HepG2 (cell line): ENCODE measurements around the gene C14orf93. TPM values are rescaled to one million over a fixed set of nuclear protein-coding genes. Genes with fewer than 3 reads are reported as not detected.

ENCODE experiments used
- ATAC-seq: fragments of 200-7000 bp; cut with Tn5 transposase; 3 replicates; pipeline ENCODE4 v1.9.1; 2020; ENCODE audit warnings: mild to moderate bottlenecking, moderate library complexity
- BruUV-seq: library from RNA; stranded (reverse); fragments of 400-500 nt; replicated peaks from 2 replicates; lab custom pipeline; 2021; lab: Mats Ljungman, UMichigan
- CTCF ChIA-PET: fragments of 300-600 bp; formaldehyde crosslinking; extraction: SDS; loops from one replicate; lab custom pipeline; 2021; ENCODE audit warnings: low total read pairs, inconsistent platforms, low intra/inter-chr PET ratio; lab: Yijun Ruan, JAX
- POLR2A ChIA-PET: fragments of 350-600 bp; sonication (Branson Sonifier 250); formaldehyde crosslinking; loops from one replicate; lab custom pipeline; 2020; ENCODE audit warnings: antibody characterized with exemption, inconsistent platforms; lab: Yijun Ruan, JAX
- DNase-seq: peaks from one replicate; pipeline ENCODE4 v3.0.0-alpha.2; 2015; ENCODE audit warnings: low spot score
- FAIRE-seq: peaks from 3 replicates; lab custom pipeline; 2011; peaks lifted over from hg19 to GRCh38; lab: Jason Lieb, UNC
- H2AFZ ChIP-seq: one replicate; pipeline ENCODE4 v1.6.1; 2011; ENCODE audit warnings: low read length, inconsistent platforms
- H3K27ac ChIP-seq: fragments of 300-600 bp; 3 replicates; pipeline ENCODE4 v1.8.0; 2011; ENCODE audit warnings: mixed run types, mild to moderate bottlenecking, mixed read lengths, low read length, inconsistent platforms; ENCODE audit not compliant: insufficient read depth; ENCODE audit errors: extremely low read length
- H3K27me3 ChIP-seq, 2 experiments: fragments of 200-600 bp in 1 of 2; 2 replicates in 1 of 2; 3 replicates in 1 of 2; pipeline versions ENCODE4 v1.6.0 to v1.8.0; 2011; ENCODE audit warnings: low read length in 2 of 2, mild to moderate bottlenecking in 2 of 2, moderate library complexity in 2 of 2, inconsistent platforms in 1 of 2; ENCODE audit not compliant: insufficient read depth in 2 of 2, control insufficient read depth in 1 of 2
- H3K36me3 ChIP-seq, 2 experiments: fragments of 200-600 bp in 1 of 2; replicated peaks in 1 of 2; 2 replicates in 1 of 2; 3 replicates in 1 of 2; pipeline versions ENCODE4 v1.5.1 to v1.8.0; 2011; ENCODE audit warnings: low read length in 2 of 2, inconsistent platforms in 1 of 2; ENCODE audit not compliant: insufficient read depth in 2 of 2, control insufficient read depth in 1 of 2
- H3K4me1 ChIP-seq: 2 replicates; pipeline ENCODE4 v1.5.1; 2012; ENCODE audit warnings: low read length, inconsistent platforms; ENCODE audit not compliant: insufficient read depth
- H3K4me2 ChIP-seq: 2 replicates; pipeline ENCODE4 v1.6.0; 2011; ENCODE audit warnings: low read depth, low read length, inconsistent platforms
- H3K4me3 ChIP-seq, 3 experiments: fragments of 200-600 bp in 1 of 3; sonication (generic), shearing (Covaris generic) in 1 of 3; replicated peaks in 1 of 3; 2 replicates each; pipeline ENCODE4 v1.5.1; 2011 to 2016; ENCODE audit warnings: low read length in 3 of 3, inconsistent platforms in 2 of 3, low read depth in 2 of 3, mild to moderate bottlenecking in 2 of 3, control low read depth in 1 of 3, mixed read lengths in 1 of 3; ENCODE audit not compliant: insufficient read depth in 1 of 3
- H3K79me2 ChIP-seq: one replicate; pipeline ENCODE4 v1.6.1; 2011; ENCODE audit warnings: low read length, inconsistent platforms; ENCODE audit not compliant: insufficient read depth
- H3K9ac ChIP-seq: 2 replicates; pipeline ENCODE4 v1.6.0; 2011; ENCODE audit warnings: mild to moderate bottlenecking, low read depth, low read length, inconsistent platforms; ENCODE audit not compliant: insufficient read depth
- H3K9me3 ChIP-seq: 2 replicates; pipeline ENCODE4 v1.5.1; 2012; ENCODE audit warnings: mild to moderate bottlenecking, low read length
- H4K20me1 ChIP-seq: 2 replicates; pipeline ENCODE4 v1.6.0; 2011; ENCODE audit warnings: inconsistent platforms, mild to moderate bottlenecking, low read length, moderate library complexity; ENCODE audit not compliant: insufficient read depth
- DR1 ChIP-seq: sonication (generic); formaldehyde crosslinking; IDR thresholded peaks from 2 replicates; pipeline ENCODE4 v1.8.0; 2021; ENCODE audit warnings: mild to moderate bottlenecking, missing genetic modification reagents, inconsistent platforms
- FOXA1 ChIP-seq, 2 experiments: fragments of 450-650 bp in 1 of 2; sonication (generic) in 1 of 2; formaldehyde crosslinking in 1 of 2; IDR thresholded peaks; 2 replicates each; pipeline versions ENCODE4 v1.4.0 to v1.6.1; 2016 to 2020; ENCODE audit warnings: missing genetic modification reagents in 1 of 2
- GATAD1 ChIP-seq: IDR thresholded peaks from 2 replicates; pipeline ENCODE4 v1.6.1; 2016; ENCODE audit warnings: missing genetic modification reagents, missing compliant biosample characterization
- LCORL ChIP-seq, 2 experiments: fragments of 450-650 bp in 1 of 2; sonication (generic) in 1 of 2; formaldehyde crosslinking in 1 of 2; IDR thresholded peaks; 2 replicates each; pipeline versions ENCODE4 v1.5.0 to v1.6.1; 2017 to 2020; ENCODE audit warnings: antibody characterized with exemption in 1 of 2, missing genetic modification reagents in 1 of 2
- NFYC ChIP-seq: IDR thresholded peaks from 2 replicates; pipeline ENCODE4 v1.6.1; 2016; ENCODE audit warnings: missing genetic modification reagents, missing compliant biosample characterization
- NR1H2 ChIP-seq: sonication (generic); formaldehyde crosslinking; IDR thresholded peaks from 2 replicates; pipeline ENCODE4 v1.8.1; 2022; ENCODE audit warnings: low read depth, missing genetic modification reagents, borderline replicate concordance
- RXRA ChIP-seq: sonication (generic); formaldehyde crosslinking; IDR thresholded peaks from 2 replicates; pipeline ENCODE4 v1.5.1; 2020; ENCODE audit warnings: missing genetic modification reagents
- TAF15 ChIP-seq: fragments of 200-400 bp; formaldehyde crosslinking; IDR thresholded peaks from one replicate; pipeline ENCODE4 v1.6.1; 2018; ENCODE audit warnings: mild to moderate bottlenecking, low read depth, low read length; ENCODE audit not compliant: poor library complexity, severe bottlenecking
- THAP11 ChIP-seq: IDR thresholded peaks from 2 replicates; pipeline ENCODE4 v1.6.1; 2016; ENCODE audit warnings: missing biosample characterization, missing genetic modification reagents
- ZNF331 ChIP-seq: sonication (generic); formaldehyde crosslinking; IDR thresholded peaks from 2 replicates; pipeline ENCODE4 v1.4.0; 2020; ENCODE audit warnings: missing genetic modification reagents
- ZNF34 ChIP-seq: sonication (generic); formaldehyde crosslinking; IDR thresholded peaks from 2 replicates; pipeline ENCODE4 v1.4.0; 2020; ENCODE audit warnings: mild to moderate bottlenecking, missing genetic modification reagents, borderline replicate concordance
- ZNF512B ChIP-seq: sonication (generic); formaldehyde crosslinking; IDR thresholded peaks from 2 replicates; pipeline ENCODE4 v1.5.1; 2020; ENCODE audit warnings: missing genetic modification reagents, mild to moderate bottlenecking, borderline replicate concordance
- ZNF687 ChIP-seq: sonication (generic); formaldehyde crosslinking; IDR thresholded peaks from 2 replicates; pipeline ENCODE4 v1.5.1; 2020; ENCODE audit warnings: mild to moderate bottlenecking, missing genetic modification reagents, moderate library complexity
- ZNF761 ChIP-seq: sonication (generic); formaldehyde crosslinking; conservative IDR thresholded peaks from 2 replicates; pipeline ENCODE4 v1.4.0; 2020; ENCODE audit warnings: mild to moderate bottlenecking, missing genetic modification reagents
- WGBS: methylation state at CpG from one replicate; pipeline ENCODE4 v1.1.6; 2017; ENCODE audit warnings: low lambda C conversion rate; 5-methylcytosine and 5-hydroxymethylcytosine counted together
- in situ Hi-C: cut with HindIII; loops from 2 replicates; pipeline ENCODE4 v1.10.0; 2017; ENCODE audit warnings: low pct_unique_long_range_greater_than_20kb; ENCODE audit not compliant: extremely low pct_ligation_motif_present
- intact Hi-C: fragments of 100-400 bp; cut with micrococcal nuclease; formaldehyde crosslinking; loops from one replicate; pipeline ENCODE4 v1.10.0; 2022; ENCODE audit not compliant: unreplicated experiment
- polyA plus RNA-seq, 8 experiments: library from polyadenylated mRNA; depleted of rRNA in 3 of 8; stranded (reverse) in 7 of 8; unstranded in 1 of 8; fragments of >200 nt; fragmentation: Illumina TruSeq in 4 of 8; extraction: Trizol in 4 of 8; gene quantifications; 2 replicates each; pipeline versions ENCODE4 v1.2.1 to v1.2.3, GENCODE V29; 2011 to 2016; ENCODE audit warnings: low read depth in 4 of 8, missing spikeins in 1 of 8, mixed read lengths in 1 of 8; ENCODE audit not compliant: insufficient read depth in 1 of 8
- total RNA-seq, 5 experiments: library from RNA; depleted of rRNA; stranded (reverse); fragments of >200 nt; fragmentation: Illumina TruSeq; extraction: Trizol; gene quantifications; 2 replicates each; pipeline ENCODE4 v1.2.3, GENCODE V29; 2016; ENCODE audit warnings: low read depth in 1 of 5
- TF ChIP-seq, protein P1 (sequence below): sonication (generic); formaldehyde crosslinking; IDR thresholded peaks from 2 replicates; pipeline ENCODE4 v1.8.0; 2022; ENCODE audit warnings: missing genetic modification reagents, mild to moderate bottlenecking, borderline replicate concordance

Gene C14orf93
- total and polyA plus RNA-seq, 2 of the 13 experiments (the other 11 are each of a cell fraction or from before 2014, with no cell fraction given): 11.4 to 22.5 TPM

GRCh38 chr14:22977684-22978486 lies 32.1 kb downstream of the C14orf93 start:
- Histone ChIP-seq H3K27me3 (no peaks in the 10 kb centered on the region; a peak in 1 of 5 replicates), H3K9ac (peak overlapping the region; percentile 93), H3K4me1 (peaks cover 76% of the 10 kb centered on the region), H3K4me2 (peak overlapping the region; percentile 98), H3K27ac (peak overlapping the region; percentile 97), H3K9me3 (no peaks in the 10 kb centered on the region), H3K36me3 (peaks cover 27 to 45% of the 10 kb centered on the region in 2 experiments), H3K4me3 (peak overlapping the region; percentile 86 to 98 (median 89)), H4K20me1 (peaks cover 13% of the 10 kb centered on the region), H3K79me2 (peaks cover 83% of the 10 kb centered on the region), H2AFZ (no peak overlapping the region)
- FAIRE-seq (peak; percentile 95), DNase-seq (peak; percentile 100), ATAC-seq (peak; percentile 61)
- WGBS: 6% methylated on average over 8 of the region's 8 CpGs
- CTCF ChIA-PET: no interaction called here
- BruUV-seq: TSS peak; percentile 26
- POLR2A ChIA-PET: interaction anchor here (0.6 to 26.8 kb wide), 61 partner anchors 1 to 1452 kb away, joined by 3 to 1670 read pairs (median 6); partner anchors contain the start of genes ACIN1, AJUBA, BCL2L2 and C14orf119
- in situ Hi-C loops (no loop called here), intact Hi-C loops (loop anchor here (2.0 kb wide), 1 partner anchor 49 kb away; the partner anchor contains the start of gene PRMT5)
- TF ChIP-seq THAP11: peak; percentile 84
- TF ChIP-seq TAF15: no peak
- TF ChIP-seq ZNF512B (CRISPR knock-in tag): no peak
- TF ChIP-seq NR1H2 (CRISPR knock-in tag): no peak
- TF ChIP-seq ZNF687: peak; percentile 94
- TF ChIP-seq ZNF761 (CRISPR knock-in tag): peak; percentile 94
- TF ChIP-seq ZNF34 (CRISPR knock-in tag): peak; percentile 76
- TF ChIP-seq, protein P1, sequence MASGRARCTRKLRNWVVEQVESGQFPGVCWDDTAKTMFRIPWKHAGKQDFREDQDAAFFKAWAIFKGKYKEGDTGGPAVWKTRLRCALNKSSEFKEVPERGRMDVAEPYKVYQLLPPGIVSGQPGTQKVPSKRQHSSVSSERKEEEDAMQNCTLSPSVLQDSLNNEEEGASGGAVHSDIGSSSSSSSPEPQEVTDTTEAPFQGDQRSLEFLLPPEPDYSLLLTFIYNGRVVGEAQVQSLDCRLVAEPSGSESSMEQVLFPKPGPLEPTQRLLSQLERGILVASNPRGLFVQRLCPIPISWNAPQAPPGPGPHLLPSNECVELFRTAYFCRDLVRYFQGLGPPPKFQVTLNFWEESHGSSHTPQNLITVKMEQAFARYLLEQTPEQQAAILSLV: peak; percentile 73
- no peak for TF ChIP-seq DR1 (CRISPR knock-in tag)
- TF ChIP-seq NFYC (CRISPR knock-in tag): no peak; the same call in 1 of the 2 replicates
- TF ChIP-seq GATAD1 (CRISPR knock-in tag): peak; percentile 85
- TF ChIP-seq FOXA1 (IDR thresholded peaks at IDR 0.05): no peak
- TF ChIP-seq FOXA1 (CRISPR knock-in tag; IDR thresholded peaks at IDR 0.05): peak; percentile 97
- peak; percentile 97 for TF ChIP-seq ZNF331 (CRISPR knock-in tag)
- TF ChIP-seq RXRA (CRISPR knock-in tag): peak; percentile 99
- peak; percentile 85 for TF ChIP-seq LCORL (IDR thresholded peaks at IDR 0.05)
- TF ChIP-seq LCORL (CRISPR knock-in tag; IDR thresholded peaks at IDR 0.05): no peak
